Stomach smooth muscle (tissue), 2 donors: ENCODE measurements around the gene ARHGEF11.

Source experiments
- H3K27ac ChIP-seq: one replicate; pipeline ENCODE4 v1.7.0; 2013; ENCODE audit warnings: mild to moderate bottlenecking, low read length, inconsistent platforms
- H3K27me3 ChIP-seq, 2 donors: one replicate each; pipeline ENCODE4 v1.7.0; 2013; ENCODE audit warnings: low read length in 2 of 2; ENCODE audit not compliant: insufficient read depth in 2 of 2, control insufficient read depth in 1 of 2
- H3K36me3 ChIP-seq, 2 donors: one replicate each; pipeline ENCODE4 v1.7.0; 2013; ENCODE audit warnings: low read length in 2 of 2; ENCODE audit not compliant: control insufficient read depth in 2 of 2, insufficient read depth in 2 of 2
- H3K4me1 ChIP-seq: one replicate; pipeline ENCODE4 v1.7.0; 2013; ENCODE audit warnings: low read length; ENCODE audit not compliant: control insufficient read depth, insufficient read depth
- H3K4me3 ChIP-seq, 2 donors: one replicate each; pipeline ENCODE4 v1.7.0; 2013; ENCODE audit warnings: low read length in 2 of 2
- H3K9ac ChIP-seq, 2 donors: one replicate each; pipeline ENCODE4 v1.7.0; 2013; ENCODE audit warnings: low read length in 2 of 2, mild to moderate bottlenecking in 1 of 2
- H3K9me3 ChIP-seq, 2 donors: one replicate each; pipeline ENCODE4 v1.7.0; 2013; ENCODE audit warnings: low read length in 2 of 2; ENCODE audit not compliant: control insufficient read depth in 2 of 2
- donor health status: healthy.
- donor health status: Pancreatic carcinoma.

ARHGEF11 gene

GRCh38 chr1:156943756-156944155 is 101.8 kb downstream of the ARHGEF11 start:
- Histone ChIP-seq H3K27me3 (no peaks in the 10 kb centered on the region), H3K4me3 (no peak overlapping the region), H3K9me3 (no peaks in the 10 kb centered on the region), H3K27ac (no peak overlapping the region), H3K9ac (no peak overlapping the region), H3K36me3 (peaks cover 74 to 90% of the 10 kb centered on the region in 2 donors), H3K4me1 (no peaks in the 10 kb centered on the region)

DNA sequence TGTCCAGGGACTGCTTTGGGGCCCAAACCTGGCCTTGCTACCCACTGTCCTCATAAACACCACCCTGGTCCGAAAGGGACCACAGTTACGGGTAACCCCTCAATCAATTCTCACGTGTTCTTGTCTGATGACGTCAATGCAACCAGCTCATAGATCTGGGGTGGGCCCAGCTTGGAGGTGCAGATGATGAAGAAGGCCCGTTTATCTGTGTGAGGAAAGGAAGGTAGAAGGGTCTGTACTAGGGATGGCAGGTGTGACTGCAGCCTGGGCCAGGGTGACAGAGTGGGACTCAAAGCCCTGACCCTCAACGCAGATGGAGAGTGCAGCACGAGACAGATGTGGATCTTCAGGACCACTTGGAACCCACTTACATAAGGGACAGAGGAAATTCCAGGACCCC is 103.0 kb downstream of the ARHGEF11 start:
- H3K9ac ChIP-seq, result no peak overlapping the region
- peaks cover 64 to 85% of the 10 kb centered on the region in 2 donors for H3K36me3 ChIP-seq
- no peaks in the 10 kb centered on the region for H3K27me3 ChIP-seq
- no peak overlapping the region for H3K4me3 ChIP-seq
- no peak overlapping the region for H3K27ac ChIP-seq
- no peaks in the 10 kb centered on the region for H3K9me3 ChIP-seq
- no peaks in the 10 kb centered on the region for H3K4me1 ChIP-seq

- Histone ChIP-seq H3K4me1 (no peaks in the 10 kb centered on the region), H3K27me3 (no peaks in the 10 kb centered on the region), H3K9me3 (no peaks in the 10 kb centered on the region), H3K27ac (no peak overlapping the region), H3K36me3 (peaks cover 64 to 87% of the 10 kb centered on the region in 2 donors), H3K4me3 (no peak overlapping the region), H3K9ac (no peak overlapping the region)
These were observed 103.4 kb downstream of the ARHGEF11 start for GRCh38 chr1:156942176-156942575.

DNA sequence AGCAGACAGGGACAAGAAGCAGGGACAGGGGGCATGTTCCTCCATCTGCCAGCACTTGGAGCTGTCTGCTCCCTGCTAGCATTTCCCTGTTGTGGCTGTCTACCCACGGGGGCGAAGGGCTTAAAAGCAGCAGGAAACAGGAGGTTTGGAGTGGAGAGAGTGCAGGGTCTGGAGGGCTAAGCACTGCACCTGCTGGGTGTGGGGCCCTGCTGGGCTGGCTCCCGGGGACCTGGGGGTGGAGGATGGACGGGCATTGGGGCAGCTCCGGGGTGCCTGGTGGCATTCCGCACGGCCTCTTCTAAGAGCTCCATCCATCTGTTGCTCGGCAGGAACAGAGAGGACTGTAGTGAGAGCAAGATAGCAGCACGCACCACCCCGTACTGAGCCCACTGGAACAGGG is 103.9 kb downstream of the ARHGEF11 start:
- H3K27me3 ChIP-seq, result no peaks in the 10 kb centered on the region
- H3K36me3 ChIP-seq, result peaks cover 63 to 85% of the 10 kb centered on the region in 2 donors

GRCh38 chr1:156939786-156940334 is 105.7 kb downstream of the ARHGEF11 start:
- Histone ChIP-seq H3K4me1 (no peaks in the 10 kb centered on the region), H3K27me3 (no peaks in the 10 kb centered on the region), H3K36me3 (peaks cover 48 to 79% of the 10 kb centered on the region in 2 donors), H3K9me3 (no peaks in the 10 kb centered on the region), H3K27ac (no peak overlapping the region), H3K4me3 (no peak overlapping the region), H3K9ac (no peak overlapping the region)

More for the DNA sequence above, 103.9 kb downstream of the ARHGEF11 start:
- H3K9ac ChIP-seq, result no peak overlapping the region
- no peak overlapping the region for H3K4me3 ChIP-seq
- no peaks in the 10 kb centered on the region for H3K9me3 ChIP-seq
- no peak overlapping the region for H3K27ac ChIP-seq
- H3K4me1 ChIP-seq, result no peaks in the 10 kb centered on the region

- Histone ChIP-seq H3K9ac (no peak overlapping the region), H3K36me3 (peaks cover 39 to 69% of the 10 kb centered on the region in 2 donors), H3K27me3 (no peaks in the 10 kb centered on the region), H3K27ac (no peak overlapping the region), H3K4me3 (no peak overlapping the region), H3K4me1 (no peaks in the 10 kb centered on the region), H3K9me3 (no peaks in the 10 kb centered on the region)
These were observed 106.7 kb downstream of the ARHGEF11 start for GRCh38 chr1:156938813-156939212.

- Histone ChIP-seq H3K27ac (no peak overlapping the region), H3K4me1 (no peaks in the 10 kb centered on the region), H3K36me3 (peaks cover 34 to 64% of the 10 kb centered on the region in 2 donors), H3K4me3 (no peak overlapping the region), H3K9ac (no peak overlapping the region), H3K27me3 (no peaks in the 10 kb centered on the region), H3K9me3 (no peaks in the 10 kb centered on the region)
These were observed 107.7 kb downstream of the ARHGEF11 start for GRCh38 chr1:156937883-156938282.

DNA sequence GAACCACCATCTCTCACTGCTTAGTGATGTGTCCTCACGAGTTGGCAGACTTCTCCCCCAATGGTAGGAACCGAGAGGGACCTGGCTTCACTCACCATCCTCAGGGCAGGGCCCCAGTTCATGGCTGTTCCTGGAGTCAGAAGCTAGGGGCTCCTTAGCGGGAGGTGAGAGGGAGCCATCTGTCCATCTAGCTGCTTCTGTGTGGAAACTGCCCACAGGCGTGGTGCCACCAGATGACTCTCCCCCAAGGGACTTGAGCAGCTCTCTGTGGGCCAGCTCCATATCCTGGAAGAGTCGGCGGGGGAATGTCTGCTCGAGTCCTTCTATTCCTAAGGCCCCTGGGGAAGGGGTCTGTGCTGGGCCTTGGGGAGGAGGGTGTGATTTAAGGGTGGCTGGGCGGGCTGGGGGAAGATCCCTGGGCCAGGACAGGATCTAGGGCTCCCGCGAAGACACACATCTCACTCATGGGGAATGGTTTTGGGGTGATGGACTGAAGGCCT is 108.8 kb downstream of the ARHGEF11 start:
- Histone ChIP-seq H3K27me3 (no peaks in the 10 kb centered on the region), H3K36me3 (peaks cover 23 to 54% of the 10 kb centered on the region in 2 donors), H3K9me3 (no peaks in the 10 kb centered on the region), H3K9ac (no peak overlapping the region), H3K4me1 (peaks cover 3% of the 10 kb centered on the region), H3K27ac (no peak overlapping the region), H3K4me3 (no peak overlapping the region)

GRCh38 chr1:156936191-156936590 is 109.4 kb downstream of the ARHGEF11 start:
- no peaks in the 10 kb centered on the region for H3K9me3 ChIP-seq
- peaks cover 6% of the 10 kb centered on the region for H3K4me1 ChIP-seq
- H3K27ac ChIP-seq, result no peak overlapping the region
- no peak overlapping the region for H3K4me3 ChIP-seq
- H3K9ac ChIP-seq, result no peak overlapping the region
- no peaks in the 10 kb centered on the region for H3K27me3 ChIP-seq
- H3K36me3 ChIP-seq, result peaks cover 17 to 48% of the 10 kb centered on the region in 2 donors

DNA sequence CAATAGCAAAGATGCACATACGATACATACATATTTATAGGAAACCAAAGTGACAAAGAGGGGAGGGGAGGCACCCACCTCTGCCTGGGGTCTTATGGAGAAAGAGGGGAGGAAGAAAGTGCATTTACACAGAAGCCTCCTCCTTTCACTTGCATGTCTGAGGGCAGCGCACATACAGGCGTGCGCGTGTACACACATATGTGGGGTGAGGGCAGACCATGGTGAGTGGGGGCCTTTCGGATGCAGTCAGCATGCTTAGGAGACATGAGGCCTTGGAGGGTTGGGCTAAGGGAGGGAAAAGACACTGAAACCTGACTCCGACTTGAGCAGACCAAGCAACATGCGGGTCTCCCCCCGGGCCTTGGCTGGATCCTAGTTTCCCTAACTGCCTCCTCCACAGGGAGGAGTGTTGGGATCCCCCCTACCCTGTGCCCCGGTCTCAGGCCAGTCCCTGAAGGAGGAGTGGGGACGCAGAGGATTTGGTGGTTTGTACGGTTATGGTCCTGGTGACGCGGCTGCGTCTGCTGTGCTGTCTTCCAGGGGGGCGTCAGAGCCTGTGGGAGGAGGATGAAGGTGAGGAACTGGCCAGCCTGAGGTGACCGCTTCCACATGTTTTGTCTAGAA is 109.9 kb downstream of the ARHGEF11 start:
- Histone ChIP-seq H3K36me3 (peaks cover 15 to 43% of the 10 kb centered on the region in 2 donors), H3K4me1 (peaks cover 9% of the 10 kb centered on the region), H3K27me3 (no peaks in the 10 kb centered on the region), H3K4me3 (no peak overlapping the region), H3K9ac (no peak overlapping the region), H3K27ac (no peak overlapping the region), H3K9me3 (no peaks in the 10 kb centered on the region)

DNA sequence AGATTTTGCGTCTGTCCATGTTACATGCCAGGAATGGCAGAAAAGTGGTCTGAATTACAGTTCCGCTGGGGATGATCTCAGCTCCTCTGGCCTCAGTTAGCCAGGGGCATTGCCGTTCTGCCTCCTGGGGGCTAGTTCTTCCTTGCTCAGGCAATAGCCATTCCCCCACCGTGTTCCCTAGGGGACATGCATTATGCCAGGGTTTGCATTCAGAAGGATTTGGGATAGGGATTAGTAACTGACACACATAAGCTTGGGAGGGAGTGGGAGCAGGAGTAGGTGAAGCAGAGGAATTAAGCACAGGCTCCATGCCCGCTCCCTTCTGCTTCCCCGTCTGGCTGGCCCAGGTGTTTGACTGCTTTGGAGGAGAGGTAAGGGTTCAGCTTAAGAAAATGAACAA is 112.4 kb downstream of the ARHGEF11 start:
- H3K27me3 ChIP-seq, result peaks cover 9 to 12% of the 10 kb centered on the region in 2 donors

More for the DNA sequence above, 112.4 kb downstream of the ARHGEF11 start:
- H3K36me3 ChIP-seq, result peaks cover 0 to 22% of the 10 kb centered on the region in 2 donors
- no peak overlapping the region for H3K27ac ChIP-seq
- H3K4me1 ChIP-seq, result peaks cover 9% of the 10 kb centered on the region
- no peak overlapping the region for H3K9ac ChIP-seq
- no peak overlapping the region for H3K4me3 ChIP-seq
- H3K9me3 ChIP-seq, result no peaks in the 10 kb centered on the region
